ENCODE data around the gene SEC23A. TPM values are rescaled to one million over a fixed set of nuclear protein-coding genes. Genes with fewer than 3 reads are reported as not detected.

The SEC23A gene
- total and polyA plus RNA-seq, 2 donors (not counting 3 experiments of a cell fraction or from before 2014, with no cell fraction given): 78.3 to 155 TPM

DNA sequence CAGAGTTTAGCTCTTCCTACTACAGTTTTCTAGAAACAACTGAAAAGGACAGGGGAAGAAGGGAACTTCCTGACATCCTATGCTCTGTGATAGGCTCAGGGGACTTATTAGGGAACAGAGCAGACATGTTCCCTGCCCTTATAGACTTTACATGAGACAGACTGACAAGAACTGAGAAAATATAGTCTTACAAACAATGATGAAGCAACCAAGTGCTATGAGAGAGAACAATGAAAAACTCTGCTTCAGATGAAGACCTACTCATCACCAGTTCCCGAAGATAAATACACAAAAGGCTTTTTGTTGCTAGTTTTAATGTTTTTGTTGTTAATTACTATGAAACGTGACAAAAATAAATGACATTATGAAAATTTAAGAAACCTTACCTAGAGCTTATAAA lies 115.3 kb downstream of the SEC23A start:
- Histone ChIP-seq H3K4me3 (replicated peaks in 1 of 3; ENCODE audit: insufficient read depth in 1 of 3, low read depth in 1 of 3, low read length in 3 of 3) (no peak overlapping the region), H3K27me3 (ENCODE audit: control insufficient read depth in 2 of 2, insufficient read depth in 2 of 2, low read length in 2 of 2) (no peaks in the 10 kb centered on the region), H3K36me3 (ENCODE audit: control insufficient read depth in 2 of 2, extremely low read depth in 1 of 2, insufficient read depth in 2 of 2, low read length in 2 of 2) (no peaks in the 10 kb centered on the region), H3K9ac (replicated peaks; ENCODE audit: extremely low read depth, insufficient read depth, low read length) (no peak overlapping the region), H4K20me1 (replicated peaks; ENCODE audit: control insufficient read depth, extremely low read depth, insufficient read depth, low read length) (no peaks in the 10 kb centered on the region), H3K27ac (ENCODE audit: insufficient read depth, low read depth, low read length) (no peak overlapping the region), H3K9me1 (replicated peaks; ENCODE audit: control insufficient read depth, extremely low read depth, insufficient read depth, low read length) (no peaks in the 10 kb centered on the region), H3K79me2 (ENCODE audit: control insufficient read depth, insufficient read depth, low read length) (no peaks in the 10 kb centered on the region), H3K9me3 (replicated peaks; ENCODE audit: control insufficient read depth, insufficient read depth, low read length) (no peaks in the 10 kb centered on the region), H3K4me2 (ENCODE audit: insufficient read depth, low read length) (no peak overlapping the region), H3K4me1 (ENCODE audit: control insufficient read depth, extremely low read depth, insufficient read depth, low read length) (peaks cover 20% of the 10 kb centered on the region), H2AFZ (ENCODE audit: low read depth, low read length) (no peak overlapping the region)
- BruUV-seq (replicated peaks): no TSS peak
- ChIA-PET POLR2A (no interaction called here), CTCF (no interaction called here)
- TF ChIP-seq FOS (IDR thresholded peaks at IDR 0.05; ENCODE audit: borderline replicate concordance, insufficient read depth, low read length): no peak
- TF ChIP-seq EZH2 (IDR thresholded peaks at IDR 0.05; ENCODE audit: borderline replicate concordance, low read depth, low read length, severe bottlenecking): no peak
- TF ChIP-seq POLR2AphosphoS5 (IDR thresholded peaks at IDR 0.05; ENCODE audit: insufficient read depth, low read depth, low read length): no peak
- no peak for TF ChIP-seq GATA2 (IDR thresholded peaks at IDR 0.05; ENCODE audit: insufficient read depth, insufficient read length, low read depth, low read length)
- TF ChIP-seq MAX (IDR thresholded peaks at IDR 0.05; ENCODE audit: insufficient read depth, insufficient read length): no peak
- TF ChIP-seq CTCF (IDR thresholded peaks at IDR 0.05; ENCODE audit: extremely low read depth in 1 of 2, insufficient read depth in 1 of 2, low read depth in 1 of 2, low read length in 2 of 2): no peak
- no peak for TF ChIP-seq POLR2A (IDR thresholded peaks at IDR 0.05; ENCODE audit: low read depth, low read length)
- no peak for TF ChIP-seq JUN (IDR thresholded peaks at IDR 0.05; ENCODE audit: borderline replicate concordance, insufficient read depth, insufficient read length, low read depth)
- no peak for TF ChIP-seq MYC (IDR thresholded peaks at IDR 0.05; ENCODE audit: low read depth, low read length)
- DNase-seq (ENCODE audit: low read depth, low spot score) (no peak), FAIRE-seq (no peak)
- intact Hi-C loops (cut with micrococcal nuclease): no loop called here
- dilution Hi-C loops (cut with MboI; ENCODE audit: extremely low pct_ligation_motif_present, low sequenced_read_pairs): no loop called here
